Measurements from ENCODE around the gene UBE2I.

The UBE2I gene

DNA sequence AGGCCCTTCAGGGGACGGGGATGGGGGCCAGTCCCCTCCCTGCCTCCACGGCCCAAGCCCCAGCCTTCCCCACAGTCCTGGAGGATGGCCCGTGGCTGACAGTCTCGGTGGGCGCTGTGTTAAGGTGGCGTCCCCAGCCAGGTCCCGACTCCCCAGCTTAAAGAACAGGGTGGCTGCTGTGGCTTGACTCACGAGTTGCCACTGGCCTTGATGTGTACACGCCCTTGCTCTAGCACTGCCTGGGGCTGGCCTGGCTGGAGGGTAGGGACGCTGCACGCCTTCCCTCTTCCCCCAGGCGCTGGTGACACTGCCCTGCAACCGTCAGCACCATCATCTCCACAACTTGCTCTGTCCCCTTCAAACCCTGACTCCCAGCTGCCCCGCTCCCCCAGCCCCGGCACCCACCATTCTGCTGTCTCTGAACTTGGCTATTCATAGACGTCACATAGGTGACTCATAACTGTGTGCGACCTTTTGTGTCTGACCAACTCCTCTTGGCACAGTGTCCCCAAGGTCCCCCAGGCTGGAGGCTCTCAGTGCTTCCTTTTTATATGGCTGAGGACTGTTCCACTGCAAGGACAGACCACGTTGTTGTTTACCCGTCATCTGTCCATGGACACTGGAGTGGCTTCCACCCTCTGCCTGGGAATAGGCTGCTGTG, 48.6 kb downstream of the UBE2I start:
- no peak for DNase-seq (ENCODE audit: low read depth in 2 of 2)

DNA sequence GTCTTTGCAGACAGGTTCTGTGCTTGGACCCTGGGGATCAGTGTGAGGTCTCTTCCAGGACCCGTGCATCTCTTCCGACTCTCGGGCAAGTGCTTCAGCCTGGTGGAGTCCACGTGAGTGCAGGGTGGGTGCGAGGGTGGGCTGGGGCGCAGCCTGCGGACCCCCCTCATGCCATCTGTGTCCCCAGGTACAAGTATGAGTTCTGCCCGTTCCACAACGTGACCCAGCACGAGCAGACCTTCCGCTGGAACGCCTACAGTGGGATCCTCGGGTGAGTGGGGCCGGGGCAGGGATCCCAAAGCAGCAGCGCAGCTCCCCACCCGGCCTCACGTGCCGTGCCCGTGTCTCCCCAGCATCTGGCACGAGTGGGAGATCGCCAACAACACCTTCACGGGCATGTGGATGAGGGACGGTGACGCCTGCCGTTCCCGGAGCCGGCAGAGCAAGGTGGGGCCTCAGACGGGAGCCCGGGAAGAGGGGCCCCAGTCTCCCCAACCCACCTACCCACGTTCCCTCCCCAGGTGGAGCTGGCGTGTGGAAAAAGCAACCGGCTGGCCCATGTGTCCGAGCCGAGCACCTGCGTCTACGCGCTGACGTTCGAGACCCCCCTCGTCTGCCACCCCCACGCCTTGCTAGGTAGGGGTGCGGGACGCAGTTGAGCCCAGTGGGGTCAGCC, 52.4 kb downstream of the UBE2I start:
- DNase-seq (ENCODE audit: low read depth in 2 of 2): no peak

DNA sequence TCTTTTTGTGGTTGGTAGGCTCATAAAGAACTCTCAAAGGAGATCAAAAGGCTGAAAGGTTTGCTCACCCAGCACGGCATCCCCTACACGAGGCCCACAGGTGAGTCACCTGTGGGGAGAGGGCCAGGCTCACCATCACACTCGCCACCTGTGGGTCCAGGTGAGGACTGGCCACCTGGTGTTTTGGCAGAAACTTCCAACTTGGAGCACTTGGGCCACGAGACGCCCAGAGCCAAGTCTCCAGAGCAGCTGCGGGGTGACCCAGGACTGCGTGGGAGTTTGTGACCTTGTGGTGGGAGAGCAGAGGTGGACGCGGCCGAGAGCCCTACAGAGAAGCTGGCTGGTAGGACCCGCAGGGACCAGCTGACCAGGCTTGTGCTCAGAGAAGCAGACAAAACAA, 53.4 kb downstream of the UBE2I start:
- DNase-seq (ENCODE audit: low read depth in 2 of 2): no peak

DNA sequence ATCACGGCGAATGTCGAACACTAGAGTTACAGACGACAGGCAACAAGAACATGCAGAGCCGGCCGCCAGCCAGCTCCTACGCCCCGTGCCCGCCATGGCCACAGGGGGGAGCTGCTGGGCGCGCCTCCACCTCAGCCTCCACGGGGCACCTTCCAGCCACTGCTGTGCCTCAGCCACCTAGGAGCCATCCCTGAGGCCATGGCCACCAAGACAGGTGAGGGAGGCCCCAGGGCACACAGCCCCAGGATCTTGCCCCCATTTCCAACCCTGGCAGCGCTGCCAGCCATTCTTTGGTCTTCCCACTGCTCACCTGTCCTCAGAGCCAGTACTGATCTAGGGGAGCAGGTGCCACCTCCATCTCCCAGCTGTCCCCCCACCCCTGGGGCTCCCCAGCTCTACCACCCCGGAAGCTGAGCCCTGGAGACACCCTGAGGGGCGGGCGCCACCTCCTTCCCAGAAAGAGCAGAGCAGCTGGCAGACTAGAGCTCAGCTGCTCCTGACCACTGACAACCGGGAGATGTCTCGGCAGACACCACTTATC, 54.1 kb downstream of the UBE2I start:
- peak; percentile 44 to 49 for DNase-seq (ENCODE audit: low read depth in 2 of 2)

DNA sequence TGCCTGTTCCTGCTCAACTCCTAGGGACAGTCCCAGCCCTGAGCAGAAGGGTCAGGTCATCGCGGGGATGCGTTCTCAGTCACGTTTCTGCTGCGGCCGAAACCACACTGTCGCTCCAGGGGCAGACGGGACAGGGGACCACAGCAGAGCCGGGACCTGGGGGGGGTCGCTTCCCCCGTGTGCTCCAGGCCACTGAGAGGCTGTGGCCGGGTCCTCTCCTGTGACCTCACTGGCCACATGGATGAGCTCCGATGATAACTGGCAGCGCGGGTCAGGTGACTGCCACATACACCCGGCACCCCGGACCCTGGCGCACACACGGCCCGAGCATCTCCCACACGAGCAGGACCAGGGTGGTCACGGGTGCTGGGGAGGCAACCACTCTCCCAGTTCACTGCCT, 55.1 kb downstream of the UBE2I start:
- no peak for DNase-seq (ENCODE audit: low read depth in 2 of 2)

DNA sequence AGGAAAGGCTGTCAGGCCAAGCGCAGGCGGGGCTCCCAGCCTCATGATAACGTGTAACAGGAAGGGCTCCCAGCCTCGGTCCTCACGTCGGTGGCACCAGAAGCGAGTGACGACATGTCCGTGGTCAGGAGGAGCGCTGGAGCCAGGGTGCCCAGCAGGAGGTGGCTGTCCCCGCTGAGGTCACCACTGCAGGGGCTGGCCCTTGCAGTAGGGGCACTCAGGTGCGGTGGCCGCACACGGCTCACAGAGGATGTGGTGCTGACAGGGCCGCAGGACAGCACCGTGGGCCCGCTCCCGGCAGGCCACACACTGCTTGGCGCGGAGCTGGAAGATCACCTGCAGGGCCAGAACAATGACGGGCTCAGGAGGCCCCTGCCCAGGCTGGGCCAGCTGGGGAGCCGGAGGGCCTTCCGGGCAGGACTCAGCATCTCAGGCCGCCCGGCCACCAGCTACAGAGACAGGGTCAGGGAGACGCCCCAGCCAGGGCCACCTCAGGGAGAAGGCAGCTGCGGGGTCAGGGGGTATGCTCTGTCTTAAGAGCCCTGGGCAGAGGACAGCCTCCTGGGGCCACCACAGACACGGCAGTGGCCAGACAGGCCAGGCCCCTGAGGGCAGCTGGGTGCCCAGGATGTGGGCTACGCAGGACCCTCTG, 56.8 kb downstream of the UBE2I start:
- DNase-seq (ENCODE audit: low read depth in 2 of 2): no peak

DNA sequence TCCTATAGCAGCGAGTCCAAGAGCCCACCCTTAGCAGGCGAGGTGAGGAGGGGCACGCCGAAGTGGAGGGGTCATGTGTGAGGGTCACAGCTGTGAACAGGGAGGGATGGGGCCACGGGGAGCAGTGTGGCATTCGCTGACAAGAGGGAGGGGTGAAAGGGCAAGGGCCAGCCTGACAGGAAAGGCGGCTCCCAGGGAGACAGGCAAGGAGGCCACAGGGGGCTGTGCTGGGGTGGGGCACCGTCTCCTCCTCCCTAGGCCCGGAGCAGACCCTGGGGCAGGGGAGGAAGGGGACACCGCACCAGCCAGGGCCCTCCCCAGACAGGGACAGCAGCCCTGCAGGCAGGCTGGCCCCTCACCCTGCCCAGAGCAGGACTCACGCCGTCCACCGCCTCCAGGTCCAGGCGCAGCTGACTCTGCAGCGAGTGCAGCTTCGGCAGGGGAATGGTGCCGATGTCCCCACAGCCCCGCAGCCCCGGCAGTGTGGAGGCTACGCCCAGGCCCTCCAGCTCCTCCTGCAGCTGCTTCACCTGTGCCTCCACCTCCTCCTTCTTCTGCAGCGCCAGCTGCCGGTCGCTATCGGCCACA, 57.4 kb downstream of the UBE2I start:
- DNase-seq (ENCODE audit: low read depth in 2 of 2): no peak

DNA sequence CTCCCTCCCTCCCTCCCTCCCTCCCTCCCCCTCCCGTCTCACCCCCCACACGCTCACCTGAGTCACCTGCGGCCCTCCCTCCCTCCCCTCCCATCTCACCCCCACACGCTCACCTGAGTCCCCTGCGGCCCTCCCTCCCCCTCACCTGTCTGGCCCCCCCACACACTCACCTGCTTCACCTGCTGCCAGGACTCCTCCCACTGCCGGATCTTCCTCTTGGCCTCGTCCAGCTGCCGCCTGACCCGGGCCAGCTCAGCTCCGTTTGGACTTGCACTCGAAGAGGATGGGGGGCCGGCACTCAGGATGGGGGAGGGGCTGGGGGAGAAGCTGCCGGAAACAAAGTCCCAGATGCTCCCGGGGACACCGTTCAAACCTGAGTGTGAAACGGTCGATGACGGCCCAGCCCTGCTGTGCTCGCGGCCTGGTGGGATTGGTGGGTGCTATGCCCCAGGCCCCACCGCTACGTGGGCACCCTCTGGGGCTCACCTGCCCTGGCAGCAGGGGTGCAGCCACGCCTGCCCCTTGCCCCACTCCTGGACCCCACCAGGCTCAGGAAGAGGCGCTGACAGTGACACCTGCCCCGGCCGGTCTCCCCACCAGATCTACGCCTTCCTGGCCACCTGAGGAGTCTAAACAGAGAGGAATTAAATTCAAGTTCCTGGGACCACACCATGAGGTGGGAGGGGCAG, 58.2 kb downstream of the UBE2I start:
- no peak for DNase-seq (ENCODE audit: low read depth in 2 of 2)

DNA sequence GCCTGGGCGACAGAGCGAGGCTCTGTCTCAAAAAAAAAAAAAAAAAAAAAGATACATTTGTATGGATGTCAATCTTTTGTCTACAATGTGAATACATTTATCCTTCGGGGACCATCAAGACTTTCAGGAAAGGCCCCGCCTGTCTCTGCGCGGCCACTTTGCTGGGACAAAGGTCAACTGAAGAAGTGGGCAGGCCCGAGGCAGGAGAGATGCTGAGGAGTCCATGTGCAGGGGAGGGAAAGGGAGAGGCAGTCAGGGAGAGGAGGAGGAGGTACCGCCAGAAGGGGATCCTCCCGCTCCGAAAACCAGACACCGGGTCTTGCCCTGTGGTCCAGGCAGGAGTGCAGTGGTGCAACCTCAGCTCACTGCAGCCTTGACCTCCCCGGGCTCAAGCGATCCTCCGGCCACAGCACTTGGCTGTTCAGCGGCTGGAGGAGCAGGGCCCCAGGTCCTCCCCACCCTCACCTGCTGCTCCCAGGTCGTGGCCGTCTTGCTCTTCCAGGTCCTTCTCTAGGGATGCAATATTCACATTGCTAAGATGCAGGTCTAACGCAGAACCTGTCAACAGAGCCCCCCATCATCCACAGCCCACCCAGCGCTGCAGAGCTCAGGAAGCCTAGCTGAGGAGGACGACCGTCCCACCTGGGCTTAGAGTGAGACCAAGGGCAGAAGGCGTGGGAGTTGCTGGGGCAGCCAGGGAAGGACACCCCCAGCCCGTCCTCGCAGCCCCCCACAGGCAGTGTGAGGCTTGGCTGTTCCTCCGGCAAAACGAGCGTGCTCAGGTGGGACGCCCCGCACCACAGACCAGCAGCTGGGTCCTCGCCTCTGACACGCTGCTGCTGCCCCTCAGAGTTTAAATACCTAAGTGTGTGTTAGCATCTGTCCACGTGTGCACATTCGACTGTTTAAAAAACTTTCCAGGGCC, 61.9 kb downstream of the UBE2I start:
- DNase-seq (ENCODE audit: low read depth in 2 of 2): no peak

DNA sequence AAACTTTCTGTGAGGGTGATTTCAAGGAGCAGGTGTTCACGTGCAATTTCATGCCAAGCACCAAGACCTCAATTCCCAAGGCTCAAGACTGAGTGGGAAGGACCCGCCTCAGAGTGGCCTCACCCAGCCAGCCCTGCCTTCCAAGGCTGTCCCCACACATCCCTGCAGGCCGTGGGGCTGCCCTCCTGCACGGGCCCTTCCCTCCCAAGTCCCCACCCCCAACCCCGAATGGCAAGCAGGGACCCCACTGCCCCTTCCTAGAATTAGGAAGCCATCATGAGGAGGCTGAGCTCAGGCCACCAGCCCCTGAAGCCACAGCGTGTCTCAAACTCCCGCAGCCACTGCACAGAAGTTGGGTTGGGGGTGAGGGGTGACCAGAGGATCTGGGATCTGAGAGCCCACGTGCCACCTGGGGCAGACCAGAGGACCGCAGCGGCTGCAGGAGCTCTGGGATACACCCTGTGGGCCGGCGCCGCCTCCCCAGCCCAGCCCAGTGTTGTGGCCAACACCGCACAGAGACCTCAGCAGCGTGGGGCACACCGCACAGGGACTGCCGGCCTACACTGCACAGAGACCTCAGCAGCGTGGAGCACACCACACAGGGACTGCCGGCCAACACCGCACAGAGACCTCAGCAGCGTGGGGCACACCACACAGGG, 63.0 kb downstream of the UBE2I start:
- no peak for DNase-seq (ENCODE audit: low read depth in 2 of 2)

DNA sequence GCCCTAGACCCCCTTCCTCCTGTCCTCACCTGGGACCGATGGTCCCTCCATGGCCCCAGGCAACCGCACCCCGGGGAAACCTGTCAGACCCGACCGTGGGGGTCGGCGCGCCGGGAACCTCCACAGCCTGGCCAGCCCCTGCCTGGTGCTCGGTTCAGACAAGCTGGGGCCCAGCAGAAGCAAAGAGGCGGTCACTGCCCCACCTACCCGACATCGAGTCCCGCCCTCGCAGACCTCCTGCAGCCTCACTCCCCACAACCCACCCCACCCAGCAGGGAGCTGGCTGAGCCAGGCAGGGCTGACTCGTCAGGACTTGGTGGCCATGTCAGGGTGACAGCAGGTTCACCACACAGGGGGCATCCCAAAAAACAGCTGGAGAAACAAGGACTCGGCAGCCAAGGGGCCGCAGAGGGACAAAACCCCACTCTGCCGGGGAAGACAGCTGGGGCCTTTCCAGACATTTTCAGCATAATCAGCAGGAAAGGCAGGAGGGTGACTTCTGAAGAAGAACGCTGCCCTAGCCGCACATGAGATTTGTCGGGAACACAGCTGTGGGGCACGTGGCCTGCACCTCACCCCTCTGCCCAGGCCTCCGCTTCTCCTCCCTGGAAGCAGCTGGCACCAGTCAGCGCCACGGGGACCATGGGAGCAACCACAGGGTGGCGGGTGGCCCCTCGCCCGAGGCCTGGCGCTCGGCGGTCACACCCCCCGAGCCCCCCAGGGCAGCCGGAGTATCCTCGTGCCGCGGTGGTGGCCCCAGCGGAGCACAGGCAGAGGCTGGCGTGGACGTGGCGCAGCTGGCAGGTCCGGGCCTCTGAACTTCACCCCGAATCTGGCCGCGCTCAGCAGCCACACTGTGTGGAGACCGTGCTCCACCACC, 65.2 kb downstream of the UBE2I start:
- DNase-seq (ENCODE audit: low read depth in 2 of 2): no peak

DNA sequence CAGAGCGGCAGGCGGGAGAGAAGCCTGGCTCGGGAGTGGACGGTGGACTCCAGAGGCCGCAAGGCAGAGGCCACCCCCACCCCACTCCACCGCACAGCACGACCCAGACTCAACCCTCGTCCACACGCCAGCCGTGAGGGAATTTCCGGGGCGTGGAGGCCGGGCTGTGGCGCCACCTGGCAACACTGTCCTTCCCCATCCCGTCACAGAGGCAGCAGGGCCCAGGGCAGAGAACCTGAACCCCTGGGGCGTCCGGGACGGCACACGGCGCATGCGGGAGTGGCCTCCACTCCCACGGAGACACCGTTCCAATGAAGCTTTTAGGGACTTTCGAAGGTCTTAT, 65.8 kb downstream of the UBE2I start:
- no peak for DNase-seq (ENCODE audit: low read depth in 2 of 2)

DNA sequence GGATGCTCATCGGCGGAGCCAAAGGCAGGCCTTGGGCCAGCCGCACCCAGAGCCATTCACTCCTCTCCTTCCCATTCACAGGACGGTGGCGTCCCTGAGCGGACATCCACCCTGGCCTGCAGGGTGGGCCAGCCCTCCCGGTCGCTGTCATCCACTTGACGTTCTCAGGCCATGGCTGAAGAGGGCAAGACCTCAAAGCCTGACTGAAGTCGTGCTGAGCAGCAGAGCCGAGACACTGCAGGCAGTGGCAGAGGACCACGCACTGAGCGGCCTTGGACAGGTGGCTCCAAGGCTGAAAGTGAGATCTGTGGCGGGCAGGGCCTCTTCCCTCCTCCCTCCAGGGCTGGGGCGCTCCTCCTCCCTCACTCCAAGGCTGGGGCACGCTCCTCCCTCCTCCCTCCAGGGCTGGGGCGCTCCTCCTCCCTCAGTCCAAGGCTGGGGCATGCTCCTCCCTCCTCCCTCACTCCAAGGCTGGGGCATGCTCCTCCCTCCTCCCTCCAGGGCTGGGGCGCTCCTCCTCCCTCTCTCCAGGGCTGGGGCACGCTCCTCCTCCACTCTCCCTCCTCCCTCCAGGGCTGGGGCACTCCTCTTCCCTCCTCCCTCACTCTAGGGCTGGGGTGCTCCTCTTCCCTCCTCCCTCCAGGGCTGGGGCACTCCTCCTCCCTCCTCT, 66.4 kb downstream of the UBE2I start:
- no peak for DNase-seq (ENCODE audit: low read depth in 2 of 2)

Data from stimulated activated CD4-positive, alpha-beta T cell treated with anti-CD3 and anti-CD28 coated beads, Interleukin-12 subunit alpha, Interleukin-12 subunit beta, amount 100 ng/mL, for 24 hours (primary cell).